Stimulated activated CD8-positive, alpha-beta memory T cell treated with anti-CD3 and anti-CD28 coated beads, Interleukin-12 subunit alpha, Interleukin-12 subunit beta, amount 100 ng/mL, for 24 hours (primary cell): ENCODE data around the gene DUS4L.
"Not testable (repeated sequence)": the region's sequence is repeated elsewhere in the genome, so short reads cannot be mapped to it uniquely, and the experiment has no call there.

Experiments used
- DNase-seq: peaks from one replicate; pipeline ENCODE4 v3.0.0-alpha.2; 2020; ENCODE audit errors: extremely low read depth

DUS4L gene

GRCh38 chr7:107563775-107564552, at the start of gene DUS4L, which contains the start of gene COG5:
Gene DUS4L, plus strand, starts transcription at chr7:107563971. Its CDS starts 3,100 bp downstream, at chr7:107567071.
Gene COG5, minus strand, starts transcription at chr7:107563920. Its CDS starts 24 bp downstream, at chr7:107563896.
- DNase-seq = peak; percentile 62

DNA sequence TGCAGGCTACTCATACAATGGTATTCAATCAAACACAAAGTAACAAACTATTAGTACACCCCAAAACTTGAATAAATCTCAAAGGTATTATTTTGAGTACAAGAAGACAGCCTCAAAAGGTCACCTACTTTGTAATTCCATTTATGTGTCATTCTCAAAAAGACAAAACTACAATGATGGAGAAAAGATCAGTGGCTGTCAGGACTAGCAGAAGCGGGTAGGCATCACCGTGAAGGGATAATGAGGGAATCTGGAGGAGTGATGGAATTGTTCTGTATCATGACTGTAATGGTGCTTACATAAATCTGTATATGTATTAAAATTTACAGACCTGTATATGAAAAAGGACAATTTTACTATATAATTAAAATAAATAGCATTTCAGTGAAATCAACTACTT, 37.1 kb upstream of the DUS4L start:
- DNase-seq = no peak

DNA sequence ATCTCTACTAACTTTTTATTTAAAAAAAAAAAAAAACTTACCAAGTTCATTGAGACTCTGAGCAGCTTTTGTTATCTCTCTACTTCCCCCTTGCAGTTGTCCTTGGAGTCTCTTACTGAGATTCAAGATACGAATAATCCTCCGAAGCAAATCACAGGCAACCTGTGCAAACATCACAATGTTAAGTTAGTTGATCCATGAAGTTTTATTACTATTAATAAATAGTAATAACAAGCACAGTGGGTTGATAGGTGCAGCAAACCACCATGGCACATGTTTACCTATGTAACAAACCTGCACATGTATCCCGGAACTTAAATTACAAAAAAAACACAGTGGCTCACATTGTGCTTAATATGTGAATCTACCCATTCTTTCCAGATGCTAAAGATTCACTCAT, 36.6 kb upstream of the DUS4L start:
- no peak for DNase-seq

DNA sequence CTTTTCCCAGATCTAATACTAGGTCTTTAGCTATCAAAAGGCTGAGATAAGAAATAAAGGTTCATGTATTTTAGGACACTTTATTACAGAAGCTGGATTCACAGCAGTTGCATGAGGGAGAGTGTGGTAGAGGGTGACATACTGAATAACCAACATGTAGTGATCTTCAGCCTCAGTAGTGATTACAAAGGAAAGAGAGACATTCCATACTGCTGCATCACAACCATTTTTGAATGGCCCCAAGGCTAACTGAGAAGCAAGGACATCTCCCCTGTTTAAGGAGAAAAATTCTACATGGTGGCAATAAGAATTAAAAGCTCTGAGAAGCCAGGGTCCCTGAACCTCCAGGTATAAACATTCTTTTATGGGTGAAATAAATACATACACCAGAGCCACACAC, 35.3 kb upstream of the DUS4L start:
- no peak for DNase-seq

GRCh38 chr7:107530751-107531150, 33.0 kb upstream of the DUS4L start:
- no peak for DNase-seq

GRCh38 chr7:107534139-107534538, 29.6 kb upstream of the DUS4L start:
- DNase-seq = no peak

DNA sequence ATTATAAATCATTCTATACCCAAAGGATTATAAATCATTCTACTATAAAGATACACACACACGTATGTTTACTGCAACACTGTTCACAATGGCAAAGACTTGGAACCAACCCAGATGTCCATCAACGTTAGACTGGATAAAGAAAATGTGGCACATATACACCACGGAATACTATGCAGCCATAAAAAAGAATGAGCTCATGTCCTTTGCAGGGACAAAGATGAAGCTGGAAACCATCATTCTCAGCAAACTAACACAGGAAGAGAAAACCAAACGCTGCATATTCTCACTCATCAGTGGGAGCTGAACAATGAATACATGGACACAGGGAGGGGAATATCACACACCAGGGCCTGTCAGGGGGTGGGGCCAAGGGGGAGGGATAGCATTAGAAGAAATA, 26.5 kb upstream of the DUS4L start:
- DNase-seq = not testable (repeated sequence)

- DNase-seq = no peak
Observed at GRCh38 chr7:107538001-107538400, 25.8 kb upstream of the DUS4L start.

DNA sequence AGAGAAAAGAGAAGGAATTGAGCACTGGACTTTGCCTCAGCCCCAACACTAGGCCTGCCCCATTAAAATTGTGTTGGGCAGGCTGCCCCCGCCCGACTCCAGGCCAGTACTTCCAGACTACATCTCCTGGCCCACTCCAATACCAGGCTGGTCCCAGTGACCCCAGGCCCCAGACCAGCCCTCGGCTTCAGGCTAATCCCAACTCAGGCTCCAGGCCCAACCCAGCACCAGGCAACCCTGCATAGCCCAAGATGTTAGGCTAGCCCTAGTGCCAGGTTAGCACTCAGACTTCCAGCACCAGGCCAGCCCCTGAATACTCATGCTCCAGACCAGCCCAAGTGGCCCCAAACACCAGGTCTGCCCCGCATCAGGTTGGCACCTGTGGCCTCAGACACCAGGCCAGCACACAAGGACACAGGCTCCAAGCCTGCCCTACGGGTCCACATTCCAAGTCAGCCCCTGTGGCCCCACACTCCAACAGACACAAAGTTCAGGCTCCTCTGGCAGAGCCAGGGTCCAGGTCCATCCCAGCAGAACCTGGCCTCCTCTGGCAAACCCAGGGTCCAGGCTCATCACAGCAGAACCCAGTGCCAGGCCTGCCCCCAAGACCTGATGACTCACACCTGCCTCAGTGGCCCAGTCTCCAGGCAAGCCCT, 20.3 kb upstream of the DUS4L start:
- no peak for DNase-seq

- DNase-seq = no peak
Observed at GRCh38 chr7:107544848-107545591, 18.8 kb upstream of the DUS4L start.

GRCh38 chr7:107551936-107552335, 11.8 kb upstream of the DUS4L start:
- no peak for DNase-seq

DNA sequence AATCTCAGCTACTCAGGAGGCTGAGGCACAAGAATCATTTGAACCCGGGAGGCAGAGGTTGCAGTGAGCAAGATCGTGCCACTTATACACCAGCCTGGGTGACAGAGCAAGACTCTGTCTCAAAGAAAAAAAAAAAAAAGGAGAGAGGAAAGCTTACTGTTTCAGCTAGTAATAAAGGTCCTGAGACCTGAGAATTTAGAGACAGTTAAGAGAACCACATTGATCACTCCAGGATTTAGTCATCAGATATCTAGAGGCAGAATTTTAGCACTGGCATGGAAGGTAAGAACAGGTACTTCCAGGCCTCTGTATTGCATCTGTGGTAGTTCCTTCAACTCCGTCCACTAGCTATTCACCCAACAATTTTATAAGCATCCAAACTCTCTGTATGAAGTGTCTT, 7.9 kb upstream of the DUS4L start:
- DNase-seq = no peak

GRCh38 chr7:107559864-107560263, 3.9 kb upstream of the DUS4L start:
- DNase-seq = no peak

DNA sequence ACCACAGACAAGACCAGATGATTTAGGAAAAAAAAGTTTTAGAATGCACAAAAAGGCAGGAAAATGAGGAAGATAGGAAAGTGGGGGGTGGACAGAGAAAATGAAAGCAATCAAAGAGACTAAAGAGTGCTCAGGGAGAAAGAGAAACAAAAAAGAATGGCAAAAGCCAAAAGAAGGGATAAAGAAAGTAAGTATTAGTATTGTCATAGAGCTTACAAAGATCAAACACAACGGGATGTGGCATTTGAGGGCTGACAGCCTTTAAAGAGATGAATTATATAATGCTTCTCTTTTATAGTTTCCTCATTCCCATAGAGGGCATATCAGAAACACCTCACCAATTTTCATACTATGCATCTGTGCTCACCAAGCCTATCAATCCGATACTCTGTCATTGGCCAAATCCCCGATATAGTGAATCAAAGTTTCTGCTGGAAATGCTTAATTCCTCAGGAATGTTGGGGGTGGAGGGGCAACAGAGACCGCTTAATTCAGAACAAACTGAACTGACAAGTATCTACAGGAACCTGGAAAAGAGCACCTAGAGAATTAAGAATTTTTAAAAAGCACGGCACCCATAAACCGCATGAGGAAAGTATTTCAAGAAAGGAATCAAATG, 2.8 kb upstream of the DUS4L start:
- DNase-seq = no peak

DNA sequence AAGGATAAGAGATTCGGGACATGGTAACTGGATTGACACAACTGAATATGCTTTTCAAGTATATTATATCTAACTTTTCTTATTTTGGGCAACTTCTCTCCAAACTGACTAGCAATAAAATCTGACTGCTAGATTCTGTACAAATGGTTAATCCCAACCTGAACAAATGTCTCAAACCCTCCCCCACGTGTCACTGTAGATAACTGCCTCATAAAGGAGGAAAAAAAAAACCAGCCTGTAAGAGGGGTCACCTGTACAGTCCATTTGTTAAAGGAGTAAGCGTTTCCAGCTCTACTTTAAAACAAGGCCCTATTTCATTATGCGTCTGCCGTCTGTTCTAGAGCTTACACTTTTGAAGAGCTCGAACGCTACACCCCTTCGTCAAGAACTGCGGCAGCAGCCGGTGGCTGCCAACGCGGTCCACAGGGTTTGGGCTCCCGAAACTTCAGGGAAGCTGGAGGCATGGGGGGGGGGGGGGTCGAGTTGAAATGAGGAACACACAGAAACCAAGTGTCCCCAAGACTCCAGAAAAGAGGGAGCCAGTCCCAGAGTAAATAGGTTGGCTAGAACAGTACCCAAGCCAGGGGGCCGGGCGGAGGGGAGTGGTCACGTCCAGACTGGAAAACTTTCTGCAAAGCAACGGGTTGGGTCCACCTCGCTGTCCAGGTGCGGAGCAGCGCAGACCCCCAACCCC, 543 bp upstream of the DUS4L start:
- no peak for DNase-seq

- DNase-seq = no peak
Observed at GRCh38 chr7:107564553-107565298, 955 bp downstream of the DUS4L start.

- DNase-seq = no peak
Observed at GRCh38 chr7:107570298-107570697, 6.5 kb downstream of the DUS4L start.

DNA sequence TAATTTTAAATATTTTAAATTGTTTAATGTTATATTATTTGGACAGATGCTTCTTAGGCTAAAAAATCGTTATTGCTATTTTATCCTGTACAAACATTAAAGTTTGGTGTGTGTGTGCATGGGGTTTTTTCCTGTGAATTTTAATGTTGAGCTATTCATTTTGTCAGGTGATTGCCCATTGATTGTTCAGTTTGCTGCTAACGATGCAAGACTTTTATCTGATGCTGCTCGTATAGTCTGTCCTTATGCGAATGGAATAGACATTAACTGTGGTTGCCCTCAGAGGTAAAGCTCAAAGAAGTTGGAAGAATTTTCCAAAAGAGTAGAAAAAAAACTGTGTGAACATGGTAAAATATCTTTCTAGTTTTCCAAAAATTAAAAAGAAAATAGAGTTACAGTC, 9.8 kb downstream of the DUS4L start:
- no peak for DNase-seq

DNA sequence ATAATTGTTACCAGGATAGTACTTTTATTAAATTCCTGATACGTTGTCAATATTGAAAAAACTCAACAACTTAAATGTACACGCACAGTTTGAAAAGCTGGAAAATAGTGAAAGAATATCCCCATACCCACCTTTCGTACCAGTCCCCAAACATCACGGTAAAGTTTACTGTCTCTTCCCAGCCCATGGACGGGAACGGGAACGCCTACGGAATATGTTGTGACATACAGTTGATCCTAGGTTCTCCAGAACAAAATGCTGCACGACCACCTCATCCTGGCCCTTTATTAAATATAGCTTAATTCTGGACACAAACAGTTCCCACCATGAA, 15.7 kb downstream of the DUS4L start:
- DNase-seq = no peak

GRCh38 chr7:107579885-107580715, 16.3 kb downstream of the DUS4L start, which contains the start of gene BCAP29:
Gene BCAP29, plus strand, starts transcription at chr7:107580246. Its CDS starts 527 bp downstream, at chr7:107580773.
- peak; percentile 46 for DNase-seq
